Heart left ventricle (tissue), 13 donors: Measurements from ENCODE around the gene ORAI2.

Experiments used
- CTCF ChIP-seq, 12 donors: fragments of 200-600 bp; sonication (generic) in 4 of 12; IDR thresholded peaks; one replicate each; pipeline versions ENCODE4 v1.5.0 to v1.8.0; 2018 to 2022; ENCODE audit warnings: antibody characterized with exemption in 12 of 12, mild to moderate bottlenecking in 5 of 12
- POLR2A ChIP-seq, 2 donors: fragments of 450-650 bp; IDR thresholded peaks; one replicate each; pipeline ENCODE4 v1.6.1; 2017; ENCODE audit warnings: antibody characterized with exemption in 2 of 2, mild to moderate bottlenecking in 2 of 2, moderate library complexity in 2 of 2
- donor health status: ischemic (EF 13 %, LVEDD 7.1; RV severe dilation, severe dysfunction).
- donor health status: DM: no; HTN: yes; CAD: no.
- donor health status: DM: no; HTN: no; CAD: no.
- donor health status: ischemic (EF 25% LVEDD 6.9; RV normal size, moderate dysfunction).
- donor health status: ischemic (EF 25% LVEDD 5.7; RV mildly dilated, moderate dysfunction).
- donor health status: ischemic (EF 35%, LVEDD 5.7; RV mildly dilated, moderate dysfunction).
- donor health status: nonischemic (EF 11% LVEDD 7.7; RV severe dilation, severe dysfunction).
- donor health status: DM: yes; HTN: yes; CAD: no.
- donor health status: PGD.
- donor health status: ischemic (EF 29% LVEDD 5.4; RV normal size, mild dysfunction).
- donor health status: nonischemic (EF 23%, LVEDD 6.1; RV moderate dilation, normal function).

GRCh38 chr7:102413611-102414010 lies 19.8 kb upstream of the ORAI2 start:
- no peak for TF ChIP-seq POLR2A (IDR thresholded peaks at IDR 0.05)
- TF ChIP-seq CTCF (IDR thresholded peaks at IDR 0.05): no peak
